ENCODE measurements around the gene RPTOR.

GRCh38 chr17:80671825-80672110, 127.1 kb downstream of the RPTOR start:
- no peak for TF ChIP-seq MXI1 (IDR thresholded peaks at IDR 0.05; ENCODE audit: low read depth, low read length)
- no peak for TF ChIP-seq POLR2AphosphoS5 (IDR thresholded peaks at IDR 0.05; ENCODE audit: low read depth, low read length)
- TF ChIP-seq RAD21 (IDR thresholded peaks at IDR 0.05; ENCODE audit: low read length) = no peak
